Sciatic nerve (tissue), 2 donors: ENCODE measurements around the gene GNB5. TPM values are rescaled to one million over a fixed set of nuclear protein-coding genes. Genes with fewer than 3 reads are reported as not detected.
A peak's percentile ranks its signal among the peaks of the same experiment; 100 is the strongest.

ENCODE experiments used
- ATAC-seq: fragments of 200-7000 bp; cut with Tn5 transposase; one replicate; pipeline ENCODE4 v1.9.1; 2020; ENCODE audit warnings: mild to moderate bottlenecking, moderate library complexity
- DNase-seq: peaks from one replicate; pipeline ENCODE4 v3.0.0-alpha.2; 2020; ENCODE audit warnings: low spot score
- intact Hi-C: fragments of 100-400 bp; cut with DNase I; formaldehyde crosslinking; loops from one replicate; pipeline ENCODE4 v1.14.2; 2022
- total RNA-seq: library from RNA; stranded (reverse); fragmentation: NEBNext Ultra II Directional; extraction: Animal tissue kit (Norgen Biotek cat#: 25700); gene quantifications from one replicate; pipeline ENCODE4 v1.2.1, GENCODE V29; 2021
- donor health status: DM: no; HTN: no; CAD: no.
- donor health status: DM: no; HTN: no; CAD: no.

GNB5 gene
- total RNA-seq, 1 donor from 2014 or later, result 12.8 TPM

DNA sequence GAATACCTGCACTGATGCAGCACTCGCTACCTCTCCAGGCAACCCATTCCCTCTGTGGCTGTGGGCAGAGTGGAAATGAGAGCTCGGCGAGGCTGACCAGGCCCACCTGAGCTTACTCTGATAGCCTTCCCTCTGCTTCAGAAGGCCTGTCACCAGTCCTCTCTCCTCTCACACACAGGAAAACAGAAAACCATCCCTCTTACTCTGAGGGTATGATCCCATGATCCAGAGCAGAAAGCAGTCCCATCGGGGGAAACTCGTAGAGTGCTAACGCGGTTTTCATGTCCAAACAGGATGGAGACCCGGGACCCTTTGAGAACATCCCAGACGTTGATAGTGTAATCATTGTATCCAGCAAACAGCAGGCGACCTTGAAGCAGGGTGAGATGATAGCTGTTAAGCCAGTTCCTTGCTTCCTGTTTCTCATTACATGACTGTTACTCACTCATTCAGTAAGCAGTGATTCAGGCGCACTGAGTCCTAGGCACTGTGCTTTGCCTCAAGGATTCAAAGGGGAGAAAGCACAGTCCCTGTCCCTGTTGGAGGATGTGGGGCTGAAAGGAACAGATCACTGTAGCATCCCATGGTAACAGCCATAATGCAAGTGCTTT lies 66.8 kb downstream of the GNB5 start:
- ATAC-seq, result no peak
- DNase-seq, result no peak
- intact Hi-C loops, result no loop called here

DNA sequence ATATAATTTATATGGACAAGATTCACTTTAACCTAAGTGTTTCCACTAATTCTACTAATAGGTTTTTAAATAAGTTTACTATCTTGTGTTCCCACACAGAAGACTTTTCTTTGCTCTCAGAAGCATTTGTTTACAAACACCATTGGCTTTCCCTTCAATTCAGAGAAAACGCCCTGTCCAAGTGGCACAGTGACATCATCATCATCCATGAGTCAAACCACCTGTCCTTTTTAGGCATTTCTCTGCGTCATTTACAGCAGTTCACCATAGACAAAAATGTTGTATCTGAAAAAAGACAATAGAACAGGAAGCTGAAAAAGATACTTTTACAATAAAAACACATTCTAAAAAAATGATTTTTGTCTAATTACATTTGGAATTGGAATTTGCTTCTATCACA lies 69.3 kb downstream of the GNB5 start:
- ATAC-seq (no peak), DNase-seq (no peak)
- intact Hi-C loops, result no loop called here

DNA sequence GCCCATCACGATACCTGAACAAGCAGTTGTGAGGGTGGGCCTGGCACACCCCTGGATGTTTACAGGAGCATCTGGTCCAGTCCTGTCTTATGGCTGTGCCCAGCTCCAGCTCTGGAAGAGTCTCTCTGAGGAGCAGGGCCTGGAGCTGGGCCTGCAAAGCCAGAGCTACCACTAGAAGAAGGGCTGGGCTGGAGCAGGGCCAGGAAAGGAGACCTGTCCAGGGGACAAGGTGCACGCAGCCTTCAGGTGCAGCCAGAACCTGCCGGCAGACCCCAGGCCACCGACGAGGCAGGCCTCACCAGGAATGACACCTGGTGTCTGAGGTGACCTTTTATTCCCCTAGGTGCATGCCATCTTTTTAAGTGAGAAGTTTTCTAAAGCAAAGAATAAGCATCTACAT lies 70.2 kb downstream of the GNB5 start:
- no peak for ATAC-seq
- DNase-seq, result no peak
- intact Hi-C loops, result no loop called here

DNA sequence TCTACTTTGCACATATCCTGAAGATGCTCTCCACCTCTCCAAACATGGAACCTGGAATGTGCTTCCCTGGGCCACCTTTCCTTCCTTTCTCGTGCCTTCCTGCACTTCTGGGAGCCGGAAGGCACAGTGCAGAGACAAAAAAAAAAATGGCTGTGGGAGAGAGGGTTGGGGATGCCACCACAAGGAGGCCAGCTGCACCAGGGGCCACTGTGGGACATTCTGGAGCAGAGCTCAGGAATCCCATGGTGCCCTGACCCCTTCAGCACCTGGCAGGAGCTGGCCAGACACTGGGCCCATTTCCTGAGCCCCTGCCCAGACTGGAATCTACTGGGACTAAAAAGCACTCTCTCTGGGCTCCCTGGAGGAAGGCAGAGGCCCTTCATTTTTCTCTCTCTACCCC lies 70.7 kb downstream of the GNB5 start:
- no peak for DNase-seq
- intact Hi-C loops, result no loop called here
- ATAC-seq, result no peak

DNA sequence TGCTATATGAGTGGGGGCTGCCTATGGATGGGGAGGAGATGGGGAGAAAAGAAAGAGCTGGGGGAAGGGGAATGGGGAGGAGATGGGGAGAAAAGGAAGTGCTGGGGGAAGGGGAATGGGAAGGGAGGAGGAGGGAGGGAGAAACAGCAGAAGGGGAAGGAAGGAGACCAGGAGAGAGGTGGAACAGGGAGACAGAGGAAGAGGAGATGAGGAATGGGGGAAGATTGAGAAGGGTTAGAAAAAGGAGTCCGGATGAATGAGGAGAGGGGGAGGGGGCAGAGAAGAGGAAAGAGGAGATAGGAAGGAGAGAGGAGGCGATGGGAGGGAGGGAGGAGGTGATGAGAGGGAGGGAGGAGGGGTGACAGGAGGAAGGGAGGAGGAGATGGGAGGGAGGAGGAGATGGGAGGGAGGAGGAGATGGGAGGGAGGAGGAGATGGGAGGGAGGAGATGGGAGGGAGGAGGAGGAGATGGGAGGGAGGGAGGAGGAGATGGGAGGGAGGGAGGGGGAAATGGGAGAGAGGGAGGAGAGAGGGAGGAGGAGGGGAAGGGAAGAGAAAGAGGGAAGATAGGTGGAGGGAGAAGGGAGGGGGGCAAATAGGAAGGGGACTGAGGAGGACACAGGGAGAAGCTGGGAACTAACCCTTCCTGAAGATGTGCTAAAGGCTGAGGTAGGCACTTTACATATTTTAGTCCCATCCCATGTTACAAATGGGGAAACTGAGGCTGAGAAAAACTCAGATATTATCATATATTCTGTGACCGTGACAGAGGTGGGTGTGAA lies 72.0 kb downstream of the GNB5 start:
- DNase-seq (no peak), ATAC-seq (no peak)
- intact Hi-C loops, result no loop called here

DNA sequence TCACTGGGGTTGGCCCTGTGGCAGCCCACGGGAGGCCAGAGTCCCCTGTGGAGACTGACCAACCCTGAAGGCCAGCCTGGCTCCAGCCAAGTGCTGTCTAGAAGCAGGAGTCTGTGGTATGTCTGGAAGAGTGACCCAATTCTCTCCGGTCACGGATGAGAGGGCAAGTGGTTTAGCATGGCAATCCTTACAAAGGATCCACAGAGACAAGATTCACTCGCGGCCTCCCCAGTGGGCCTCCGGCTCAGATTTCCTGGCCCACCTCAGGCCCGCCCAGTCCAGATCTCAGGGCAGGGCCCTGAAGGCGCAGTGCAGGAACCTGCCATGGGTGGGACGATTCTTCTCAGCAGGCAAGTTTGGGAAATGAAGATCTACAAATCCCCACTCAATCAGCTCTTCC lies 73.6 kb downstream of the GNB5 start:
- peak; percentile 33 for ATAC-seq
- no peak for DNase-seq
- intact Hi-C loops, result no loop called here

DNA sequence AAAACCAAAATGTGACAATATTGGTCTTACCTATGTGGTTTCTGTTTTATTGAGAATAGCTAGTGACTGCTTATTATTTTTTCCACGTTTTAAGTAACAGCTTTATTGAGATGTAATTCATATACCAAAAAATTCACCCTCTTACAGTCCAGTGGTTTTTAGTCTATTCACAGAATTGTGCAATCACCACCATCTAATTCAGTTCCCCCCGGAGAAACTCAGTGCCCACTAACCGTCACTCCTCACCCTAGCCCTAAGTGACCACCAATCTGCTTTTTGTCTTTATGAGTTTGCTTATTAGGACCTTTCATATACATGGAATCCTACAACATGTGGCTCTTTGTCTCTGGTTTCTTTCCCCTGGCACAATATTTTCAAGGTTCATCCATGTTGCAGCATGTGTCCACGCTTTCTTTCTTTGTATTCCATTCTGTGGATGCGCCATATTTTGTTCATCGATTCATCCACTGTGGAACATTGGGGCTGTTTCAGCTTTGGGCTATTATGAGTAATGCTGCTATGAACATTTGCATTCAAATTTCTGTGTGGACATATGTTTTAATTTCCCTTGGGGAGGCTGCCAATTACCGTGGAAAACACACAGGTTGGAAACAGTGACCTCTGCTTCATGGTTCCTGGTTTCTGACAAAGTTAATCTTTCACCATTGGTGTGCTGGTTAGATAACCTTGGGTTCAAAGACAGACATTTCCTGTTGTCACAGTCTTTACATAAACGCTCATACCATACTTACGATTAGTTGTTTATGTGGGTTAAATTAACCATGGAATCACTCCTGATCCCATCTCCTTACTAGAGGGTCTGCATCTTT lies 75.4 kb downstream of the GNB5 start:
- ATAC-seq (no peak), DNase-seq (no peak)

DNA sequence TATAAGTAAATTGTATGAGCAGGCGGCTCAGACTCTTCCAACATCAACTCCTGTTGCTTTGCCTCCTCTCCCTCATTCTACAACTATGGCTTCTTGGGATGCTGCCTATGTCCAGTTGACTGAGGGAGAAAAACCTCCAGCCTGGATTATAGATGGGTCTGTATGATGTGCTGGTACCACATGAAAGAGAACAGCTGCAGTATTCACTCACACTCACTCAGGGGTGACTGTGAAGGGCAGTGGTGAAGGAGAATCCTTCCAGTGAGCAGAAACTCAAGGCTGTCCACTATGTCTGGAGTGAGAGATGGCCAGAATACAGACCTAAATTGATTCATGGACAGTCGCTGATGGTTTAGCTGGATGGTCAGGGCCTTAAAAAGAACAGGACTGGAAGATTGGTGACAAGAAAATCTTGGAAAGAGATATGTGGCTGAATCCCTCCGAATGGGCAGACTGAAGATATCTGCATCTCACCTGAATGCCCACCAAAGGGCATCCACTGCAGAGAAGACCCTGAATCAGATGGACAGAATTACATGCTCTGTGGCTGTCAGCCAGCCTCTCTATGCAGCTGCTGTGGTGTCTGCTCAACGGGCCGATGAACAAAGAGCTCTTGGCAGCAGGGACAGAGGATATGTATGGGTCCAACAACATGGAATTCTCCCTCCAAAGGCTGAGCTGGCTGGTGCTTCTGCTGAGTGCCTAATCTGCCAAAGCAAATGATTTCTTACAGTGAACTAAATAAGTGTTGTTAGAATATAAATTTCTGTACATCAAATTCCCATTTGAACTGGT lies 76.7 kb downstream of the GNB5 start:
- ATAC-seq, result no peak
- intact Hi-C loops, result no loop called here
- no peak for DNase-seq

More for the DNA sequence above, 75.4 kb downstream of the GNB5 start:
- intact Hi-C loops, result no loop called here

DNA sequence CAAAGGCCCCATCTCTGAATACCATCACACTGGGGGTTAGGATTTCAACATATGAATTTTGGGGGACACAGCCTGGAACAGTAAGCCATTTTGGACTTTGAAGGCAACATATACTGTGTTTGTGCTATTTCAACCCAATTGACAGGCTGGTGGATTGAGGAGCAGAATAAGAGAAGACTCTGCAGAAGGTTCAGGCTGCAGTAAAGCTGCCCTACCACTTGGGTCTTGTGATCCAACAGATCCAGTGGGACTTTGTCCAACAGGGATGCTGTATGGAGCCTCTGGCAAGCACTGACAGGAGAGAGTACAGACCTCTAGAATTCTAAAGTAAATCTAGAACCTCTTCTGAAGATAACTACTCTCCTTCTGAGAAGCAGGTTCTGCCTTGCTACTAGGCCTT lies 77.5 kb downstream of the GNB5 start:
- intact Hi-C loops, result no loop called here
- DNase-seq, result no peak
- ATAC-seq, result no peak

DNA sequence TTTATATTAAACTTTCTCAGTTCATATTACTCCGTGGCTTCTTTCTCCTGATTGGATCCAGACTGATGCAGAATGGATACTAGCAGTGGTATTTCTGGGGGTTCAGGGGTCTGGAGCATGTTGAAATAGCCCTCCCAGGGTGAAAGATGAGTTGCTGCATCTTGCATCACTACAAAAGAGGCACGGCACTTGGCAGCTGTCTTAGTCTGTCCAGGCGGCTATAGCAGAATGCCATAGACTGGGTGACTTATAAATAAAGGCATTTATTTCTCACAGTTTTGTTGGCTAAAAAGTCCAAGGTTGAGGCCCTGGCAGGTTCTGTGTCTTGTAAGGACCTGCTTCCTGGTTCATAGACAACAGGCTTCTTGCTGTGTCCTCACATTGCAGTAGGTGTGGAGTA lies 78.0 kb downstream of the GNB5 start:
- no peak for DNase-seq
- ATAC-seq, result no peak
- intact Hi-C loops, result no loop called here

DNA sequence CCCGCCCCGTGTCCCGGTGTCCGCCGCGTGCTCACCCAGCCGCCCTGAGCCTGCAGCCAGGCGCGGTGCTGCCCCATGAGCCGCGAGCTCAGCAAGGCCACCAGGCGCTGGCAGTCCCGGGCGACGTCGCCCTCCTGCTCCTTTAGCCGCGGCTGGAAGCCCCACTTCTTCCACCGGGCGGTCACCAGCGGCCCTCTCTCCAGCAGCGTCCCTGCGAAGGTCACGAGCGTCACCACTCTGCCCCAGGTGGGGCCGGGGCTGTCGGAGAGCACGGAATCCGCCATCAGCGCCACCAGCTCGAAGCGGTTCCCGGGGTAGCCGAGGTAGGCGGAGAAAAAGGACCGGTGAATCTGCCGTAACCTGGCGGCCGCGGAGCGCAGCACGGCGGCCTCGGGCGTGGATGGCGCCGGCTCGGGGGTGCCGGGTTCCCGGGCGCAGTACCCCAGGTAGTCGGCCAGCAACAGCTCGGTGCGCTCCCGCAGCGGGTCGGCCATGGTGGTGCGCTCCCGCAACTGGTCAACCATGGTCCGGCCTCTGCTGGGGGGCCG lies 78.9 kb downstream of the GNB5 start:
- ATAC-seq, result peak; percentile 30
- intact Hi-C loops, result no loop called here
- no peak for DNase-seq

DNA sequence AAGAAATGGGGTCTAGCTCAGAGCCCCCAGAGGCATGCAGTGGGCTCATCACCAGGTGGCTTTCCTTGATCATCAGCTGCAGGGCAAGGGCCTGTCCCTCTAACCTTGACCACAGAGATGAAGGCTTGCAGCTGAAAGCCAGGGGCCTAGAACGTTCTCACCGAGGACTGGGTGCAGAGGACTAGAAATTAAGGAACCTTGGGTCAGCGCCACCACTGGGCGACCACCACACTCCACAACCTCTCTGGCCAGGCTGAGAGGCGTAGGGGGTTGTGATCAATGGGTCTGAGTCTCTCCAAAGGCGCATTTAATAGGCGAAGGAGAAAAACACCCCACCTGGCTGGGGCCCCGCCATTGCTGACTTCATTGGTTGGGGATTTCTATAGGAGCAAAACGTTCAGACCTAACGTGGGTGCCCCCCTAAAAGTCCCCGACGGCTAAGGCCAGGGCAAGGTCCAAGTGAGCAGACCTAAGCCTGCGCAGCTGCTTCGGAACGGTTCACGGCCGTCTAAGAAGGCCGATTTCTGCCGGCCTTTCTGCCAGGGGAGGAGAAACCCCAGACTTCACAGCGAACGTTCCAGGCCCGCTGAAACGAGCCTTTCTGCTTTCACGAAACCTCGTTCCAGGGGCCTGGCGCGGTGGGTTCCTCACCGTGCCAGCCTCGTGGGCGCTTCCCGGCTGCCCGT lies 79.5 kb downstream of the GNB5 start:
- no peak for ATAC-seq
- intact Hi-C loops, result no loop called here
- DNase-seq, result no peak

DNA sequence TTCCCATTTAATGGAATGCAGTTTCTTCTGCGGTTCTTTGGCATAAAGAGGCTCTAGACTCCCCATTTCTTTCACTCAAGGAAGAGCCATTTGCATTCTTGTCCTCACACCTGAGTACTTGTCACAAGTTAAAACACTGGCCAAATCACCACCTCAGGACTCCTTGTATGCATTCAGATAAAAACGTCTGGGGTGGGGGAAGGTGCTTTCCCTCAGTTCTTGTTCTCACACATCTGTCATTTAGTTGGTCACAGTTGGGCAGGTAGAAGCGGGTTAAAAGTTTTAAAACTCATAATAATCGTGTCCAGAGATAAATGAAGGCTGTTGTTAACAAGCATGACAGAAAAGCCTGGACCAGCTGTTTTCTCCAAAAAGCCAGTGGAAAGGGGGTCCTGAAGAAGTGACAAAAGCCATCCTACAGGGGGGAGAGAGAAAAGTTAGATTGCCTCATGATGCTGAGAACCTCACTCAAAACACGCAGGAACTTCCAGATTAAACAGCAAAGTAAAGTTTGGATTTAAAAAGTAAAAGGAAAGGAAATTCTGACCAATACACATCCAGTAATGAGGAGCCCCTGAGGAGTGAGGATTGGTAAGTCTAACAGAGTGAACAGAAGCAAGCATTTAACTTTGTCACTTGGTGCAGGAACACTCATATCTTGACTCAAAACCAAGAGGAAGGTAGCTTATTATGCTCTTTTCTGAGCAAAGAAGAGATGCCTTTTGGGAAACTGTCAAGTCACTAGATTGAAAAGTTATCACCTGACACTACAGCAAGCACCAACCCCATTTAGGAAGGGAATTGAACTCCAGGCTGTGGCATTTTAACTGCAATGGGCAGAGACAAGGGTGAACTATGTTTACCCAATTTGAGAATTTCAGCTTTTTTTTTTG lies 81.4 kb downstream of the GNB5 start:
- intact Hi-C loops, result no loop called here
- no peak for ATAC-seq
- no peak for DNase-seq

DNA sequence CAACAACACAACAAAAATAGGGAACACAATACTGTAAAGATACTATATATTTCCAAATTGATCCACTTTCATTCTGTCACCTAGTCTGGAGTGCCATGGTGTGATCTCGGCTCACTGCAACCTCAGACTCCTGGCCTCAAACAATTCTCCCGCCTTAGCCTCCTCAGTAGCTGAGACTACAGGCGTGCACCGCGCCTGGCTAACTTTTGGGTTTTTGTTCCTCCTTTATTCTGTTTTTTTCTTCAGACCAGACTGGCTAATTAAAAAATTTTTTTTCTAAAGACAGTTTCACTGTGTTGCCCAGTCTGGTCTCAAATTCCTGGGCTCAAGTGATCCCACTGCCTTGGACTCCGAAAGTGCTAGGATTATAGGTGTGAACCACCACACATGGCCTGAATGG lies 84.0 kb downstream of the GNB5 start:
- ATAC-seq, result no peak
- intact Hi-C loops, result no loop called here
- DNase-seq, result no peak

DNA sequence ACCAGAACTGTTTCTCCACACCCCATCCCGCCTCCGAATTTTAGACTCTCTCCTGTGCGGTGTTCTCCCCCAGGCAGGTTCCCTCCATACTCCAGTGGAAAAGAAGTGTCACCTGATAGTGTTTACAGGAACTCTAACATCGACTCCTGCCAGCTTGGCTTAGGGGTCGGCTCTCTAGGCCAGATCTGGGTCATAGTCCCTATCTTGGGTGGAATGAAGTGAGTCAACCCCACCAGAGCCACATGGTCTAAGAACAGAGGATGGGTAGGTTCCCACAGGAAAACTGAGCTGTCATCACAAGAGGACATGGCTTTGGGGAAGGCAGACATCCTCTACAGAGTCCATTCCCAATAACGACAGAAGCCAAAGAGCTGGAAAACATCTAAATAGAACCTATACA lies 84.6 kb downstream of the GNB5 start:
- DNase-seq (no peak), ATAC-seq (no peak)
- intact Hi-C loops, result no loop called here

DNA sequence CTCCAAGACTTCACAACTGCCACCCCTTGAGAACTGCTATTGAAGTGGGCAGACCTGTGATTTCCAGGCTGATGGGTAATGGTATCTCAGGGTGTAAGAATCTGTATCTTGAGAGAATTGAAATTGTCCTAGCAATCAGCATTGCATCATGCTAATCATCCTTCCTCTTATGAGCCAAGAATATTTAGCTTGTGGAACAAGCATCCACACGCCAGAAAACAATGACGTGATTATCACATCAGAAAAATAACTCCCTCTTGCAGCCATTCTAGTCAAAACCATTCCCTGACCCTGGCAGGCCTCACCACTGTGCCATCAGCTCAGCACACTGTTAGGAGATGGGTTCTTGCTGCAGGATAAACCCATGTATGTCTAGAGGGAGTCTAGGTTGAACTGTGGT lies 85.3 kb downstream of the GNB5 start:
- DNase-seq, result no peak
- intact Hi-C loops, result no loop called here
- no peak for ATAC-seq

DNA sequence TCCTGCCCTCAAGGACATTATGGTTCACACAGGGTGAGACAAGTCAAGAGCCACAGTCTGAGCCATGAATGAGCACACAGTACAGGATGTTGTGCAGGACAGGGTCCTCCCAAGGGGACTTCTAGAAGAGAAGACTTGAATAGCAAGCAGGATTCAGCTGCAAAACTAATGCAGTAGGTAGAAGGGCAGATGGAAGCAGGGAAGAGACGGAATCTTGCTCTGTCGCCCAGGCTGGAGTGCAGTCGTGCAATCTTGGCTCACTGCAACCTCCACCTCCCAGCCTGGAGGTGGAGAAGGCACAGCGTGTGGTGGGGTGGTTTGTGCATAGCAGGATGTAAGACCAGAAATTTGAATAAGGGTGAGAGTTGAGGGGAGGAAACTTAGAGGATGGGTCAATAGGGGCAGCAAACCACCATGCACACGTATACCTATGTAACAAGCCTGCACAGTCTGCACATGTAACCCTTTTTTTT lies 86.6 kb downstream of the GNB5 start:
- ATAC-seq (no peak), DNase-seq (no peak)
- intact Hi-C loops, result no loop called here
